ENCODE measurements around the gene RGS8. TPM values are rescaled to one million over a fixed set of nuclear protein-coding genes. Genes with fewer than 3 reads are reported as not detected.

RGS8 gene
- total RNA-seq, 2 donors from 2014 or later = 1.5 TPM; not detected in 1

DNA sequence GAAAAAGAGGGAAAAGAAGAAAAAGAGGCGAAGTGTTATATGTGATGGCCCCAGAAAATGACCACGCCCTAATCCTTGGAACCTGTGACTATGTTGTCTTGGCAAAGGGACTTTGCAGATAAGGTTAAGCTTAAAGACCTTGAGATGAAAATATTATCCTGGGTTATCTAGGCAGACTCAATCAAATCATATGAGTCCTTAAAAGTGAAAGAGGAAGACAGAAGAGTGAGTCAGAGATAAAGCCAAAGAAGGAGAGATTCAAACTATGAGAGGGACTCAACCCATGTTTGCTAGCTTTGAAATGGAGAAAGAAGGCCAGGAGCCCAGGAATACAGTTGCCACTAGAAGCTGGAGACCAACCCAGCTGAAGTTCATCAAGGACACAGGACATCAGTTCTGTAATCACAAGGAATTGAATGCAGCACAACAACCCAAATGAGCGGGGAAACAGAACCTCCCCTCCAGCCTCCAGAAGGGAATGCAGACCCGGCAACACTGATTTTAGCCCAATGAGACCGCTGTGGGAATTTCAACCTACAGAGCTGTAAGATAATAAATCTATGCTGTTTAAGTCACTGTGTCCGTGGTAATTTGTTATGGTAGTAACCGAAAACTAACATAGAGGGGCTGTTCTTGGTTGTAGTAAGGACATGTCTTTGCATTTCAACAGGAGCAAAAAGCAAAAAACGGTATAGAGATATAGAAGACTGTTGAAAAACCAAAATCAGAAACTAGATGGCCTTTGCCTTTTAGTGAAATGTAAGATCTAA is 4.2 kb upstream of the RGS8 start:
- TF ChIP-seq POLR2AphosphoS5 (IDR thresholded peaks at IDR 0.05) (no peak), POLR2A (IDR thresholded peaks at IDR 0.05) (no peak)
- TF ChIP-seq, protein P1, sequence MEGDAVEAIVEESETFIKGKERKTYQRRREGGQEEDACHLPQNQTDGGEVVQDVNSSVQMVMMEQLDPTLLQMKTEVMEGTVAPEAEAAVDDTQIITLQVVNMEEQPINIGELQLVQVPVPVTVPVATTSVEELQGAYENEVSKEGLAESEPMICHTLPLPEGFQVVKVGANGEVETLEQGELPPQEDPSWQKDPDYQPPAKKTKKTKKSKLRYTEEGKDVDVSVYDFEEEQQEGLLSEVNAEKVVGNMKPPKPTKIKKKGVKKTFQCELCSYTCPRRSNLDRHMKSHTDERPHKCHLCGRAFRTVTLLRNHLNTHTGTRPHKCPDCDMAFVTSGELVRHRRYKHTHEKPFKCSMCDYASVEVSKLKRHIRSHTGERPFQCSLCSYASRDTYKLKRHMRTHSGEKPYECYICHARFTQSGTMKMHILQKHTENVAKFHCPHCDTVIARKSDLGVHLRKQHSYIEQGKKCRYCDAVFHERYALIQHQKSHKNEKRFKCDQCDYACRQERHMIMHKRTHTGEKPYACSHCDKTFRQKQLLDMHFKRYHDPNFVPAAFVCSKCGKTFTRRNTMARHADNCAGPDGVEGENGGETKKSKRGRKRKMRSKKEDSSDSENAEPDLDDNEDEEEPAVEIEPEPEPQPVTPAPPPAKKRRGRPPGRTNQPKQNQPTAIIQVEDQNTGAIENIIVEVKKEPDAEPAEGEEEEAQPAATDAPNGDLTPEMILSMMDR (IDR thresholded peaks at IDR 0.05) = no peak
- peaks cover 4% of the 10 kb centered on the region for H3K4me1 ChIP-seq (replicated peaks)
- H3K36me3 ChIP-seq = no peaks in the 10 kb centered on the region
- H3K4me3 ChIP-seq = no peak overlapping the region
- H3K9me3 ChIP-seq = no peaks in the 10 kb centered on the region
- H3K27ac ChIP-seq = no peak overlapping the region
- no peak for DNase-seq (ENCODE audit: low spot score)
- intact Hi-C loops (cut with DNase I) = no loop called here
- H3K27me3 ChIP-seq (replicated peaks; ENCODE audit: insufficient read depth) = no peaks in the 10 kb centered on the region
- WGBS = 81% methylated on average over 8 of the region's 8 CpGs

DNA sequence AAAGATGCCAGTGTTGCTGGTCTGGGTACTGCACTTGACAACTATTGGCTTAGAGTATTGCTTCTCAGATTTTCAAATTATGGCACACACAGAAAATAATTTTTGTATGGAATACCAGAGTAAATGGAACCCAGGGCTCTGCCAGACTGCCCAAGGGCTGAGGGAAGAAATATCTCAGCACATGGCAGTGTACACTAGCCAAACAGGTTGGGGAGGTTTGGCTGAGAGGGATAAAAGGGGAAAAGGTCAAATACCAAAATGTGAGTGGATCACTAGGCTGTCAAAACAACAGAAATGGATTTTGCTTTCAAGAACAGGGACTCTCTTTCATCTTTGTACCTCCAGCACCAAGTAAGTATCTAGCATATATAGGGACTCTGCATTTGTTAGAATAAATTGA is 3.0 kb upstream of the RGS8 start:
- H3K27me3 ChIP-seq (replicated peaks; ENCODE audit: insufficient read depth) = no peaks in the 10 kb centered on the region
- DNase-seq (ENCODE audit: low spot score) = no peak
- H3K4me3 ChIP-seq = no peak overlapping the region
- H3K4me1 ChIP-seq (replicated peaks) = peaks cover 4% of the 10 kb centered on the region
- H3K9me3 ChIP-seq = no peaks in the 10 kb centered on the region
- H3K36me3 ChIP-seq = no peaks in the 10 kb centered on the region
- TF ChIP-seq, protein P1 (IDR thresholded peaks at IDR 0.05) = no peak
- TF ChIP-seq POLR2A (IDR thresholded peaks at IDR 0.05) = no peak
- TF ChIP-seq POLR2AphosphoS5 (IDR thresholded peaks at IDR 0.05) = no peak
- H3K27ac ChIP-seq = no peak overlapping the region
- intact Hi-C loops (cut with DNase I) = no loop called here

- H3K9me3 ChIP-seq = no peaks in the 10 kb centered on the region
- no peak overlapping the region for H3K27ac ChIP-seq
- no peak overlapping the region for H3K4me3 ChIP-seq
- WGBS = 92% methylated on average over 1 of the region's 1 CpG
- H3K27me3 ChIP-seq (replicated peaks; ENCODE audit: insufficient read depth) = no peaks in the 10 kb centered on the region
- intact Hi-C loops (cut with DNase I) = no loop called here
- peaks cover 4% of the 10 kb centered on the region for H3K4me1 ChIP-seq (replicated peaks)
- no peaks in the 10 kb centered on the region for H3K36me3 ChIP-seq
- DNase-seq (ENCODE audit: low spot score) = no peak
- TF ChIP-seq, protein P1 (IDR thresholded peaks at IDR 0.05) = no peak
- TF ChIP-seq POLR2AphosphoS5 (IDR thresholded peaks at IDR 0.05) = no peak
- no peak for TF ChIP-seq POLR2A (IDR thresholded peaks at IDR 0.05)
Observed at GRCh38 chr1:182686446-182686845, 2.1 kb upstream of the RGS8 start.

DNA sequence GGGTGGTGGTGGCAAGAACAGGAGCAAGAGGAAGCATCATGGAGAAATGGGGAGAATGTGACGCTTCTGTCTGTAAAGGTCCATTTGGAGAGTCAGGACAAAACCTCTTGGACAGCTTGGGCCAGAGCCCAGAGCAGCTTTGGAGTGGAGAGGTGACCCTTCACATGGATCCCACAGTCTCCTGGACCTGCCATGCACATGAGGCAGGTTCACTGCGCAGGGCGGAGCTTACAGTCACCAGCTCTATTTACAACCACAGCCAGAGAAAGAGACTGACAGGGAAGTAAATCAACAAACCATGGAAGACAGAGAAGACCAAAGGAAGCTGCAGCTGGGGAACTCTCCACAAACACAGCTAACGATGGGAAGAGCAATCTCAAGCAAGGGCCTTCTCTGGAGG is 828 bp upstream of the RGS8 start:
- 77% methylated on average over 4 of the region's 4 CpGs for WGBS

More for the DNA sequence above, 828 bp upstream of the RGS8 start:
- Histone ChIP-seq H3K27me3 (replicated peaks; ENCODE audit: insufficient read depth) (no peaks in the 10 kb centered on the region), H3K4me3 (no peak overlapping the region), H3K9me3 (no peaks in the 10 kb centered on the region), H3K27ac (no peak overlapping the region), H3K36me3 (no peaks in the 10 kb centered on the region), H3K4me1 (replicated peaks) (peaks cover 4% of the 10 kb centered on the region)
- TF ChIP-seq, protein P1 (IDR thresholded peaks at IDR 0.05) = no peak
- no peak for TF ChIP-seq POLR2AphosphoS5 (IDR thresholded peaks at IDR 0.05)
- TF ChIP-seq POLR2A (IDR thresholded peaks at IDR 0.05) = no peak
- no peak for DNase-seq (ENCODE audit: low spot score)
- intact Hi-C loops (cut with DNase I) = no loop called here

All from prostate gland (tissue), 2 donors.